ENCODE measurements around the gene NUCKS1. TPM values are rescaled to one million over a fixed set of nuclear protein-coding genes. Genes with fewer than 3 reads are reported as not detected.

The NUCKS1 gene, protein sequence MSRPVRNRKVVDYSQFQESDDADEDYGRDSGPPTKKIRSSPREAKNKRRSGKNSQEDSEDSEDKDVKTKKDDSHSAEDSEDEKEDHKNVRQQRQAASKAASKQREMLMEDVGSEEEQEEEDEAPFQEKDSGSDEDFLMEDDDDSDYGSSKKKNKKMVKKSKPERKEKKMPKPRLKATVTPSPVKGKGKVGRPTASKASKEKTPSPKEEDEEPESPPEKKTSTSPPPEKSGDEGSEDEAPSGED
- 42.1 TPM for total RNA-seq

DNA sequence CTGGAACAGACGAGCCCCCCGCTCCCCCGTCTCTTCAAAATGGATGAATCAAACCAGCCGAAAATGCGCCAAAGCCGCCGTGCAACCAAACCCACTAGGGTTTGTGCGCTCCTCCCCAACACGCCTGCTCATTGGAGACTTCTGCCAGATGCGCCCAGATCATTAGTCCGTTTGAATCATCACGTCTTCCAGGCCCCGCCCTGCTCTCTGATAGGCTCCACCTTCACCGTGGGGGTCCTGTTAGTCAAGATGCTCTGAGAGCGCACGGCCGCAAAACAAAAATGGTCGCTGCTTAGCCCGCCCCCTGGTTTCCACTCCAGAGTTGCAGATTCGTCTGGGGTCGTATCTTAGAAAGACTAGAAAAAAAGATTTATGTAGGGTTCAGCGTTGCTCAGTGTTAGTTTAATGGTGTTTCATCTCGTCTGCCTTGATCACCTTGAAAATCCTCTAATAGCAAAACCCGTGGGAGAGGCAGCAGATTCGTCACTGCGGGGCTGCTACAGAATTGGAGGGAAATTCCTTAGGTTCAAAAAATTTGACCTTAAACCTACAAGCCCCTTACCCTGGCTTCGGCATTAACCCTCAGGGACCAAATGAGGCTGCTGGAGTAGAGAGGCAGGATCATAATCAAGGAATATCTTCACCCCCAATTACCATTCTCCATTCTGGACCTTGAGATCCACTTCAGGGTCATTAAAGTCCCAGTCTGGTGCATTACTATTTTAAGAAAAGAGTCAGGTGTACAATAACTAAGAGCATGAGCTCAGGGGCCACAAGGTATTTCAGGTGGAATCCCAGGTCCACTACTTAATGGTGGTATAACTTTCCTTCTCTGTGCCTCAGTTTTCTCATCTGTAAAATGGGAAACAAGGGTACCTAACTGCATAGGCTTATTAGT, at the start of gene NUCKS1:
NUCKS1 (minus strand) TSS at position 45 of the 898 bp plus-strand sequence. CDS start 209 bp downstream, outside the sequence.
- no peaks in the 10 kb centered on the region for H3K9me3 ChIP-seq
- peak within 1 kb of the TSS; percentile 88 to 92 for H3K4me3 ChIP-seq
- H3K27me3 ChIP-seq = no peaks in the 10 kb centered on the region
- peaks cover 0 to 23% of the 10 kb centered on the region in 2 donors for H3K4me1 ChIP-seq
- H3K27ac ChIP-seq = peak within 1 kb of the TSS; percentile 99
- intact Hi-C loops (cut with DNase I) = loop anchor here (1.0 kb wide), 1 partner anchor 25 kb away; the partner anchor contains the start of gene RAB29
- TF ChIP-seq CTCF (IDR thresholded peaks at IDR 0.05) = peak in 1 of 3 experiments; percentile 29
- DNase-seq (ENCODE audit: low spot score in 2 of 2) = peak; percentile 98 to 100
- no peaks in the 10 kb centered on the region for H3K36me3 ChIP-seq

DNA sequence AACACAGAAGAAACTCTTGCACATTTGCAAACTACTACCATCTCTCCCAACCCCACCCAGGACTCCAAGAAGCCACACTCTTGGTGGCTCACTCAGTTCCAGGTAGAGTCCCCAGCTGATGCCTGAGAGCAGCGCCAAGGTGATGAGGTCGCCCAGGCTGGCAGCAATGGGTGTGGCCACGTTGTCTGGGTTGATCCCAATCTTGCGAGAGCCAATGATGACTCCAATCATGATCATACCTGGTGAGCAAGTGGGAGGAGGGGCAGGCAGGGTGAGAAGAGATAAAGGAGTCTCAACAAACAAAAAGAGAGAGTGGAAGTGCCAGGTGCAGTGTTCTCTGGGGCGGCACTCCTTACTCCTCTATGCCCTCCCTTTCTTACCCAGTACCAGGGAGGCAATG, 48.6 kb upstream of the NUCKS1 start:
- no peaks in the 10 kb centered on the region for H3K9me3 ChIP-seq
- H3K27ac ChIP-seq = no peak overlapping the region
- no peak overlapping the region for H3K4me3 ChIP-seq
- no peak for TF ChIP-seq CTCF (IDR thresholded peaks at IDR 0.05)
- DNase-seq (ENCODE audit: low spot score in 2 of 2) = no peak
- H3K36me3 ChIP-seq = peaks cover 74% of the 10 kb centered on the region in 2 donors
- H3K27me3 ChIP-seq = no peaks in the 10 kb centered on the region
- intact Hi-C loops (cut with DNase I) = no loop called here
- peaks cover 0 to 8% of the 10 kb centered on the region in 2 donors for H3K4me1 ChIP-seq

DNA sequence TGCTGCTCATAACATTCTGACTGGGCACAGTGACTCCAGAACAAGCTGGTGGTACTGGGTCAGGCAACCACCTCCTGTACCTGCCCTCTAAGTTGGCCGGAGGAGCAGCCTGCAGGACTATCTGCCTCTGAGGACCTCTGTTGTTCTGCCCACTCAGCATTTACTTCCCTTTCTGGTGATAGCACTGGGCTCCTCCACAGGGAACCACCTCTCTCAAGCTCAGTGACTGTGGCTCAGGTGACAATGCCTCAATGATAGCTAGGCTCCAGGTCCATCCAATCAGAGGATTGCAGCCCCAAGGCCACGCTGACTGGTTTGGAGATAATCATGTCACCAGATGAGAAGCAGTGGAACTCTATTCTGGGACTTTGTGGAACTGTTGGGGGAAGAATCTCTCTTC, 47.2 kb upstream of the NUCKS1 start:
- DNase-seq (ENCODE audit: low spot score in 2 of 2) = no peak
- Histone ChIP-seq H3K4me3 (no peak overlapping the region), H3K9me3 (no peaks in the 10 kb centered on the region), H3K27me3 (no peaks in the 10 kb centered on the region), H3K36me3 (peaks cover 84 to 86% of the 10 kb centered on the region in 2 donors), H3K27ac (no peak overlapping the region), H3K4me1 (peaks cover 0 to 6% of the 10 kb centered on the region in 2 donors)
- no peak for TF ChIP-seq CTCF (IDR thresholded peaks at IDR 0.05)
- intact Hi-C loops (cut with DNase I) = no loop called here

GRCh38 chr1:205794011-205794730, 44.2 kb upstream of the NUCKS1 start:
- Histone ChIP-seq H3K9me3 (no peaks in the 10 kb centered on the region), H3K27me3 (no peaks in the 10 kb centered on the region), H3K4me3 (no peak overlapping the region), H3K4me1 (no peaks in the 10 kb centered on the region), H3K36me3 (peaks cover 87 to 90% of the 10 kb centered on the region in 2 donors), H3K27ac (no peak overlapping the region)
- TF ChIP-seq CTCF (IDR thresholded peaks at IDR 0.05) = no peak
- DNase-seq (ENCODE audit: low spot score in 2 of 2) = no peak
- intact Hi-C loops (cut with DNase I) = no loop called here

- H3K9me3 ChIP-seq = no peaks in the 10 kb centered on the region
- no peak overlapping the region for H3K27ac ChIP-seq
- intact Hi-C loops (cut with DNase I) = no loop called here
- no peaks in the 10 kb centered on the region for H3K4me1 ChIP-seq
- TF ChIP-seq CTCF (IDR thresholded peaks at IDR 0.05) = no peak
- H3K4me3 ChIP-seq = no peak overlapping the region
- H3K27me3 ChIP-seq = no peaks in the 10 kb centered on the region
- peaks cover 76 to 80% of the 10 kb centered on the region in 2 donors for H3K36me3 ChIP-seq
- DNase-seq (ENCODE audit: low spot score in 2 of 2) = no peak
Measured at GRCh38 chr1:205792961-205793673, 43.1 kb upstream of the NUCKS1 start.
